GM21381 (cell line): ENCODE results near the gene IMMT.
A peak's percentile ranks its signal among the peaks of the same experiment; 100 is the strongest.

Source experiments
- ATAC-seq: cut with Tn5 transposase; IDR thresholded peaks from one replicate; pipeline ENCODE4 v1.9.1; 2021; ENCODE audit warnings: mild to moderate bottlenecking, moderate library complexity; ENCODE audit not compliant: unreplicated experiment

Gene IMMT

DNA sequence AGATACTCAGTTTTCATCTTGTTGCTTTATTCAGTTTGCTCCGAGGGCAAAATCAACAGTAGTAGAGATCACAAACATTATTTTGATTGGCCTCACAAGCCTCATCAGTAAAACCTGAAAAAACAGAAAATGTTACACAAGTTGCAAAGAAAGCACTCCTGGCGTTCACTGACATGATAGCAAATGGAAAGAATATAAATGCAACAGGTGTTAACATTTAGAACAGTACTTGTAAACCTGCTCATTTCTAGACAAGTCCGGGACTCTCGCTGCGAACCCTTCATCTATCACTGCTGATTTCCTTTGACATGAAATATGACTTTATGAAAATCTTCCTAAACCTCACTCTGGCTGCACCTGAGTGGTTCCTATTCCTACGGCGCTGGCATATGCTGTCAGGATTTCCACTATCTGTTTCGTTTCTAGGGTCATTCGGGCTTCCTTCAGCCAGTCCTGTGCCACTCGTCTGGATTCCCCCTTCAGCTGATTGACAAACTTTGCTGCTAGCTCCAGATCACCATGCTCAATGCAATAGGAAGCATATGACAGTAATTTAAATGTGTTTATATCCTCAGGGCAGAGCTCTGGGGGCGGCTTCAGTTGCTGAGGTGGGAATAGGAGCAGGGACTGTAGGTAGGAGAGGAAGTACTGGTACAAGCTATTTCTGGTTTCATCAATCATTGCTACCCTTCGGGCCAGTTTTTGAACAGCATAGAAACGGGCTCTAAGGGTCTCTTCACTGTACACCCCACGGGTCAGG is 51.2 kb downstream of the IMMT start:
- no peak for ATAC-seq

DNA sequence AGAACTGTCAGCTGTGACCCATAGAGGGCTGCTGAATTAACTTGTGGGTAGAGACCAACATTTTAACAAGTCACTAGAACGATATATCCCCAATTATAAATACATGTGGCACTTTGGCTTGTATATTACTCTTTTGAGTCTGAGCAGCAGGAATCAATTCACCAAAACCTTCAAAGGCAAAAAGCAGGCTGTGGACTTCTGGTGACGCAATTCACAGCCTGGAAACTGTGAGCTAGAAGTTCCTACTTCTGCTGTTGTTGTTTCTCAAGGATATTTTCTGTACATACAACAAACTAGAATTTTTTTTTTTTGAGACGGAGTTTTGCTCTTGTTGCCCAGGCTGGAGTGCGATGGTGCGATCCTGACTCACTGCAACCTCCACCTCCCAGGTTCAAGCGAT is 52.0 kb downstream of the IMMT start:
- ATAC-seq = no peak

DNA sequence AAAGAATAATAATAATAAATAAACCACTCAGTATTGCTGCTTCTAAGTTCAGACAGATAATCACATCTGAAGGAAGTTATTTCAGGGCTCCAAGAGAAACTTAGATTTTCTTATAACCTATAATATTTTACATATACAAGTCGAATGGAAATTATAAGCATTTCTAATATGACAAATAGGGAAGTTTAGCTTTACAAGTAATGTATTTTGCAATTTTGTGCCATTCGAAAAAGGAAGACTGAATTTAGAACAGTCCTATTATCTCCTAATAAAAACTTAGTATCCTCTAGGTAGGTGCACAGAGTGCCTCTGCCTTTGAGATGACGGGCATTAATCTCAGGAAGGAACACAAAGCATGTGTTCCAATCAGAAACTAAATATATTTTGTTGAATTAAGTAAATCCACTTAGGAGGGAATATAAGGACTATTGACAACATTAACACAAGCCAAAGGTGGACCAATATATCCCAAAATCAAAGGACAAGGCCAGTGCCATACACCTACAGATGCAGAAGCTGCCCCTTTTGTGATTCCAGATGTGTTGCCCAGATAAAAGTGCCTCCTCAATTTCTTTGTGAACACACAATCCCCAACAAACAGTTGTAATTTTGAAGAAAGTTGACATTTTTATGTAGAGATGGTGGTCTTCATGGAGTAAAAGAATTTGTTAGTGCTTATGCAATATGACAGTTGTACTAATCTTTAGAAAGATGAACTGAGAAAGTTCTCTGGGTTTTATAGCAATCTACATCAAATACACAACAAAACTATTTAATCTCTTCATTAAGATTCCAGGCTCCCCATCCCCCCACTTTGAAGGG is 52.6 kb downstream of the IMMT start:
- no peak for ATAC-seq

DNA sequence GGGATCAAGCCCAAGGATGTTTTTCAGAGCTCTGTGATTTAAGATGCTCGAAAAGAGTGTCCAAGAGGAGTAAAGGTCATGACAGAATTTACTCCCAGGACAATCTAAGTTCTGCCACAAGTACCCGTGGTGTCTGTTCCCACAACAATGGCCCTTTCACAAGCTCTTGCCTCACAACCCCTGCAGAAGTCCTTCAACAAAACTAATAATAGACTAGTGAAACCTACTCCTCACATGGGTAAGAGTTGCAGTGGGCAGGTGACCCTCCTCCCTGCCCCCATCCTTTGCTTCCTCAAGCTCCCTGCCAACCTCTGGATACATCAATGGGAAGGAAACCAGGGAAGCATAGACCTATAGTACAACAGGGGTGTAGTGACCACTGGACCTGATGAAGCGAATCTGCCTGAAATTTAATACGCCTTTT is 54.3 kb downstream of the IMMT start:
- no peak for ATAC-seq

DNA sequence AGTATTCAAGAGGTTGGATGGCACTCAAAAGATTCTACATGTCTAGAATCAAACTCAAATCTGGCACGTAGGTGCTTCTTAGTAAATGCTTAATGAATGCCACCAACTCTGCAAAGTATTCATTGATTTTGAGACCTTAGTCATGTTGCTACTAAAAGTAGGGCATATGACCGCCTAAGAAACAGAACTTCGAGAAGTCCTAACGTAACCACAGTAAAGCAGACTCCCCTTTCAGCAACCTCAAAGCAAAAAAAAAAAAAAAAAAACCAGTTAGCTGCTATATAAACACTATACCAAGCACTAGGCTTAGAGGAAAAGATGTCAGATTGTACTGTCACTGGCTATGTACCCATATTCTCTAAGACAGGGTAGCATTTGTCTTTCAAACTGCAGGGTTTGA is 55.3 kb downstream of the IMMT start:
- no peak for ATAC-seq

DNA sequence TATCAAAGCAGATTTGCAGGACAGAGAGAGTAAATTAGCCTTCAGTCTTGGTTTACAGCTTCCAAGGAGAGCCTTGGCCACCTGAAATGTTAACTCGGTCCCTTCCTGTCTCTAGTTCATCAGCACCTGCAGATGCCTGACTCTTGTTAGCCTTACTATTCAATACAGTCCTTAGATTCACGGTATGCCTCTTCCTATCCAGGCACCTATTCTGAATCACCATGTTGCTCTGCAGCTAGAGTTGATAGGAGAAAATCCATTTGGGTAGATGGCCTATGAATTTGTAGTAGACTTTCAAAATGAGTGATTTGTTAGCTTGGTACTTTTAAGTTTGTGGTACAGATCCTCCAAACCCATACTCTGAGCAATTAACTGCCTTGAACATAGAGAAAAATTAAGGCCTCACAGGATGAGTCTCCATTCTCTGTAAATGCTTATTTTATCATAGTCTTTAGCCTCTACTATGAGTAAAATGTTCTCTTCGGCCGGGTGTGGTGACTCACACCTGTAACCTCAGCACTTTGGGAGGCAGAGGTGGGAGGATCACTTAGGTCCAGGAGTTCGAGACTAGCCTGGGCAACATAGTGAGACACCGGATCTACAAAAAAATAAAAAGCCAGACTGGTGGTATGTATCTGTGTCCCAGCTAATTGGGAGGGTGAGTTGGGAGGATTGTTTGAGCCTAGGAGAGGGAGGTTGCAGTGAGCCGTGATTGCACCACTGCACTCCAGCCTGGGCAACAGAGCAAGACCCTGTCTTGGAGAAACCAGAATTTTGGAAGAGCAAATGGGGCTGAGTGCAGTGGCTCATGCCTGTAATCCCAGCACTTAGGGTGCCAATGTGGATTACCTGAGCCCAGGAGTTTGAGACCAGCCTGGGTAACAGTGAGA is 56.3 kb downstream of the IMMT start:
- ATAC-seq = no peak

DNA sequence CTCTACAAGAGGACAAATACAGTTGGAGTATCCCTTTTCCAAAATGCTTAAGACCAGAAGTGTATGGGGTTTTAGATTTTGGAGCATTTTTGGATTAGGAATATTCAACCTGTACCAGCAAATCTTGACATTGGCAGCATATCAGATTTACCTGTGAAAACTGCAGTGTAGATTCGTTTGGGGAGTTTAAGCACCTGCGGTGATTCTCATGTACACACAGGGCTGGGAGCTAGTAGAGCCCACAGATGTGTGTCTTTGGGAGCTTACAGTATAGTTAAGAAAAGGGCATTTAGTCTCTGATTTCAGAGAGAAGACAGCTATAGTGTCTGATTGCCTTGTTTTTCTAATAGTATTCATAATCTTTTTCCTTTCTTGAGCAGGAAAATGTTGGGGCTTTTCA is 59.1 kb downstream of the IMMT start:
- no peak for ATAC-seq

DNA sequence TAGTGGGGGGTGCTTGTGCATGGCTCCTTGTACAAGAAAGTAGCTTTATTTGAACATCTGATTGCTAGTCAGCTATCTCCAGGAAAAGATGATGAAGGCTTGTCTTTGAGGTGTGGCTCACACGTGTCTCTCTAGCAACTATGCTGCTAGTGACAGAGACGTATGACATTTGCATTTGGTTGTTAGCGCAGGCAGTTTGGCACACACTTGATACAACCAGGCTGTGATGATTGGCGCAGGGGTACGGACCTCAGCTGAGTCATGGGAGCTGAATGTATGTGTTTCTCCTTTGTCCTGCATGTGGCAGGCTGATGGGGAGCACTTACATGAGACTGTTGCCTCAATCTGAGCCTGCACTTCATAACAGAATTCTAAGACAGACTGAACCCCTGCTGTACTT is 59.6 kb downstream of the IMMT start:
- ATAC-seq = no peak

DNA sequence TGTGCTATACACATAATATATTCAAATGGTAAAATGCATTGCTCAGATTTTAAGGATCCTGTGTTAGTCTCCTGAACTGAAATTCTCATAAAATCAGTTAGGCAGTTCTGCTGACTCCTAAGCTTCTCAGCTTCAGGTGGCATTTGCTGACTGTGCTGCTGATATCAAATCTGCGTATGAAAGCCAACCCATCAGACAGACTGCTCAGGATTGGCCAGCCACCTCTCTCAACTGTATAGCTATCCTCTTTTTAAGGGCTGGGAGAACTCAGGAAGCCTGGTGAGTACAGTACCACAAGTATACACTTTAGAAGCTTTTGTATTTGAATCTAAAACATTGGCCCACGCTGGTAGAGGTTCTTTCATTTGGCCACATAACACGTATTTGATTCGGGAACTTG is 60.6 kb downstream of the IMMT start:
- no peak for ATAC-seq

DNA sequence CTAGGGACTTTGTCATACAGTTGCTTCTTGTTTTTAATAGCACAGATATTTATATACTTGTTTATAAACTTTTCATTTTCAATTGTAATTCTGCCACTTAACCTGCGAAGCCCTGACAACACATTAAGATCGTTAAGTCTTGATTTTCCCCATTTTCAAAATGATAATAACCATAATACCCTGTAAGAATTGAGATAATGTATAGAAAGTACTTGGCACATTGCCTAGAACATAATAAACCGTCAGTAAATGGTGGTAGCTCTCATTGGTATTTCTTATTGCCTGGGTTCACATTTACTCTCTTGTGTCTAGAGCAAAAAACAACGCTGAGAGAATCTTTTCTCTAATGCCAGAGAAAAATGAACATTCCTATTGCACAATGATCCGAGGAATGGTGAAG is 70.6 kb downstream of the IMMT start:
- ATAC-seq = no peak

DNA sequence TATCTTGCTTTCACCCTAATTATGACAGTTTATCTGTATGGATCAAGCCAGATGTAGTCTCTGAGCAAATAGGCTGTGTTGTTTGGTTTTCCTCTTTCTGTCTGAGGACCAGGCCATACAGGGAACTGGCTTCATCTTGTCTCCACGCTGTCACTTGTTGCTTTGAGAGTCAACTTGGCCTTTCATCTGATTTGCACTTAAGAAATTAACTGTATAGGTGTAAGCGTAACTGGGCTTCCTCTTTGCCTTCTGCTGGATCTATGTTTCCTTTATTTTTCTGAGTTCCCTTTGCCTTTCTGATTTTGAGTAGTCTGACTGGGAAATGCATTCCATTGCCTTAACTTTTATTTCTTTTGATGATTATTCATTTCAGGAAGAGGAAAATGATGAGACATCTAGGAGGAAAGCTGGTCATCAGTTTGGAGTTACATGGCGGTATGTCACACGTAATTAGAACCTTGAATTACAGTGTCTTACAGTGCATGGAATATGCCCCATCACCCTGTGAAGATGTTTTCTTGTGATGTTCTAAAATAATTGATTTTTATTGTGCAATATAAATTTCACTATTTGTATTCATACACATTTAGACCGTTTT is 71.8 kb downstream of the IMMT start:
- no peak for ATAC-seq

DNA sequence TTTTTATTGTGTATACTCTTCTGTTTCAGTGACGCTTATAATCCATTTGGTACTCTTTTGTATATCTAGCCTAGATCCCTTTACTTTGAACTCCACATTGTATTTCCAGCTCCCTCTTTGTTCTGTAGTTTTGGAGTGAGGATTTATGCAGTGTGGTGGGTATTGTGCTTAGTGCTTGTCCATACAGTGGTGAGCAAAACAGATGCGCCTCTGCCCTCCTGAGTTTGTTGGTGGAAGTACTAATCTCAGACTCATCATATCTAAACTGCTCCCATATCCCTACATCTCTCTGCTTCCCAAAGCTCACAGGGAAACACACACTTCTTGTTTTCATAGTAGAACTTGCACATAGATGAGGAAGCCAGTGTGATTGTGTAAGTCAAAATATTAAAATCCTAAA is 77.1 kb downstream of the IMMT start:
- ATAC-seq = no peak

DNA sequence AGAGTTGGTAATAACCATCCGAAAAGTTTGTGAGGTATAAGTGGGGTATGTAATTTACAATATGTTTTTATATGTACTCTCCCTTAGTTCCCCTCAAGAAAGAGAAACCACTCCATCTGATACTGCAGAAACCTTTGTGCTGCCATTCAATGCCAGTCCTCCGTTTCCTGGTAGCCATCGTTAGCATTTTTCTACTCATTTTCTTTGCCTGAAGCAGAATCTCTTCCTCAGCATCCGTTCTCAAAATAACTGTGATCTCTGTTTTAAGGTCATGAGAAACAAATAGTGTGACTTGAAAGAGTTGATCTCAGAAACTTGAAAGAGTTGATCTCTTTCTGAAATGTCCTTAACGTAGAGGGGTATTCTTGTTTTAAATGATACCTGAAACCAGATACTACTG is 88.2 kb downstream of the IMMT start:
- no peak for ATAC-seq

DNA sequence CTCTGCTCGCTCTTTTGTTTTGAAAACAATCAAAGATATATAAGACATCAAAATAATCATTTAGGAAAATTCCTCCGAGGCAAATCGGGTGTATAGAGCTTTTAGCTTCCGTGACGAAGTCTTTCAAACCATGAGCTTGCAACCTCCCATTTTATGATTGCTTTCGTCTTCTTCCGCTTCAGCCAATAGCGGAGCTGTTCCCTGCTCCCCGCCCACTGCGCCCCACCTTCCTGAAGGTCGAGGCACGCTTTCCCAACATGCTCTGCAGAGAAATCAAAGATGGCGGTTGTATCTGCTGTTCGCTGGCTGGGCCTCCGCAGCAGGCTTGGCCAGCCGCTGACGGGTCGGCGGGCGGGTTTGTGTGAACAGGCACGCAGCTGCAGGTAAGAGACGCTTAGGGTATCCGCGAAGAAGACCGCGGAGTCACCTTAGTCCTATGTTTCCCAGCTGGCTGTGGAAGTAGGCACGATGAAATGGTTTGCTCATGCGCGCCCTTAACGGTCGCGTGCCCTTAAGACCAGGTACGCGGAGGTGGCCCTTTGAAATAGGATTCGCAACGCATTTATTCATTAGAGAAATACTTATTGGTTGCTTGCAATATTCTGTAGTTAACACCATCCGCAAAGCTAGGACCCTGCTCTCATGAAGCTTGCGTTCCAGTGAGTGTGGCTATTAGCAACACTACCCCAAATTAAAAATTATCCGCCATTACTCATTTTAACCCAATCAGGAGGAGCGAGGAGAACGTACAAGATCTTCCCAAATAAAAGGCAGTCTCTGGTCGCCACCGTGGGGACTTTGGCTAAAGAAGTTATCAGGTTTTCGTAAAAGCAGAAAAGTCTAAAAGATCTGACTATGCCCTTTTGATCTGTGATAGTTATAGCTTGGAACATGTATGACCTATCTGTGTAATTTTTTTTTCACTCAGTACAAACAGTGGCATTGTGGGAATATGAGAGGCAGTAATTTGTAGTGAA is 89.0 kb downstream of the IMMT start, which contains the start of gene PTCD3:
Gene PTCD3, plus strand, starts transcription at position 267 of the 977 bp plus-strand sequence. Its CDS starts 13 bp downstream, at position 280.
- peak; percentile 93 for ATAC-seq

DNA sequence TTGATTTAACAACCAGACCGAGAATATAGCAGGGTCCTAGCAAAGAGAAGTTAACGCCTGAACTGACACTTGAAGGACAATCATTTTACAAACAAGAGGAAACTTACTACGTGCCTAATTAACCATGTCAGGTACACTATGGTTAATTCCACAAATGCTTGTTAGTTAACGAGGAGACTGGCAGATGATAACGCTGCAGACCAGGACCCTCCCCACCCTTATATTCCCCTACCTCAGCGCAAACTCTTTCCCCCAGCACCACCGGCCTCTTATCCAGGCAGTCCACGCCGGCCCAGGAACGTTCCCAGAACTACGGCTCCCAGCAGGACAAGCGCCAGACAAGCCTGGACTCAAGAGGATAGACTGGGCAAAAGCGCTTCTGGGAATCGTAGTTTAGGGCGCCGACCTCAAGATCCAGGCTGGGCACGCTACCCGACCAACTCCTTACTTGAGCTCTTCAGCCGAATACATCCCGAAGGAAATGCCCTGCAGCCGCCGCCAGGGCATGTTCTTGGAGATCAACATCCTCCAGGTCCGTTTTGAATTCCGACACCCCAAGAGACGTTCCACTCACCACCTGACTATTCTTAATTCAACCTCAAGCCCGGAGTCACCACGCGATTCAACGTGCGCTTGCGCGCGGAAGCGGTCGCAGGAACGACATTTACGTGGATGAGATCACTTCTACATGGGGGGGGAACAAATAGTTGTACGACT is 89.9 kb downstream of the IMMT start, which contains the start of gene POLR1A:
Gene POLR1A, minus strand, starts transcription at position 635 of the 717 bp plus-strand sequence. Its CDS starts 110 bp downstream, at position 525.
- peak; percentile 64 for ATAC-seq

DNA sequence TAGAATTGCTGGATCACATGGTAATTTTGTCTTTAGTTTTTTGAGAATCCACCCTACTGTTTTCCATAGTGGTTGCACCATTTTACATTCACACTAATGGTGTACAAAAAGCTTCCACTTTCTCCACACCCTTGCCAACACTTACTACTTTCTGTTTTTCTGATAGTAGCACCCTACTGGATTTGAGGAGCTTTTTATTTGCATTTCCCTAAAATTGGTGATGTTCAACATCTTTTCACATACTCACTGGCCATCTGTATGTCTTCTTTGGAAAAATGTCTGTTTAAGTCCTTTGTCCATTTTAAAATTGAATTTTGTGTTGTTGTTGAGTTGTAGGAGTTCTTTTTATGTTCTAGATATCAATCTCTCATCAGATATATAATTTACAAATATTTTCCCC is 93.1 kb downstream of the IMMT start:
- ATAC-seq = no peak

DNA sequence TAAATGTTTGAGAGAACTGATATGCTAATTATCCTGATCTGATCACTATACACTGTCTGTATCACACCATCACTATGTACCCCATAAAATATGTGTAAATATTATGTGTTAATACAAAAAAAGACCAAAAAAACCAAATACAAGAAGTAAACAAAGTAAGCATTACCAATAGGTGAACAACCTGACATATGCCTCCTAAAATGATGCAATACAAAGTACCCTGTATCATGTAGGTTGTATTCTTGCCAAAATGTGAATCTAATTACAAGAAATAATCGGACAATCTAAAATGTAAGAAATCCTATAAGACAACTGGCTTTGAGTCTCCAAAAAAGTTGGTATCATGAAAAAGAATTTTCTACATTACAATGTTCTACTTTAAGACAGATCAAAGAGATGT is 97.3 kb downstream of the IMMT start:
- ATAC-seq = no peak

DNA sequence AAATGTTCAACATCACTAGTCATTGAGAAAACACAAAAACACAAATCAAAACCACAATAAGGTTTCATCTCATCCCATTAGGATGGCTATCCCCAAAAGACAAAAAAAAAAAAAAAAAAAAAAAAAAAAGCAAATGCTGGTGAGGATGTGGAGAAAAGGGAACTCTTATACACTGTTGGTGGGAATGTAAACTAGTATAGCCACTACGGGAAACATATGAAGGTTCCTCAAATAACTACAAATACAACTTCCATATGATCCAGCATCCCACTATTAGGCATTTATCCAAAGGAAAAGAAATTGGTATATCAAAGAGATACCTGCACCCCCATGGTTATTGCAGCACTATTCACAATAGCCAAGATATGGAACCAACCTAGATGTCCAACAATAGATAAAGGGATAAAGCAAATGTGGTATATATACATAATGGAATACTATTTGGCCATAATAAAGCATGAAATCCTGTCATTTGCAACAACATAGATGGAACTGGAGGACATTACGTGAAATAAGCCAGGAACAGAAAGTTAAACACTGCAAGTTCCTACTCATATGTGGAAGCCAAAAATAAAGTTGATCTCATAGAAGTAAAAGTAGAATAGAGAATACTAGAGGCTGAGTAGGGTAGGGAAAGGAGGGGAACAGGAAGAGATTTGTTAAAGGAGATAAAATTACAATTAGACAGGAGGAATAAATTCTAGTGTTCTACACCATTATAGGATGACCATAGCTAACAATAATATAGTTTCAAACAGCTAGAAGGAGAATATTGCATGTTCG is 98.0 kb downstream of the IMMT start:
- no peak for ATAC-seq
